ENCODE data around the gene KRTAP9-2.
"Not testable (repeated sequence)": the region's sequence is repeated elsewhere in the genome, so short reads cannot be mapped to it uniquely, and the experiment has no call there.

The KRTAP9-2 gene

GRCh38 chr17:41186872-41187271 lies 39.6 kb upstream of the KRTAP9-2 start:
- H3K27ac ChIP-seq = no peak overlapping the region
- TF ChIP-seq ZFX (IDR thresholded peaks at IDR 0.05) = no peak
- TF ChIP-seq CTCF (conservative IDR thresholded peaks at IDR 0.05) = no peak

GRCh38 chr17:41189837-41190318 lies 36.6 kb upstream of the KRTAP9-2 start, which contains the start of gene KRTAP9-1:
Gene KRTAP9-1 (plus strand): TSS chr17:41189887. CDS start chr17:41189887, 0 bp downstream.
- H3K27ac ChIP-seq = not testable (repeated sequence)

- H3K27ac ChIP-seq = no peak overlapping the region
- no peak for TF ChIP-seq ZFX (IDR thresholded peaks at IDR 0.05)
- no peak for TF ChIP-seq CTCF (conservative IDR thresholded peaks at IDR 0.05)
Observed at GRCh38 chr17:41190328-41190727, 36.1 kb upstream of the KRTAP9-2 start.

- TF ChIP-seq CTCF (conservative IDR thresholded peaks at IDR 0.05) (no peak), ZFX (IDR thresholded peaks at IDR 0.05) (no peak)
- no peak overlapping the region for H3K27ac ChIP-seq
Observed at GRCh38 chr17:41196068-41196467, 30.4 kb upstream of the KRTAP9-2 start.

GRCh38 chr17:41199421-41200078 lies 26.9 kb upstream of the KRTAP9-2 start:
- TF ChIP-seq ZFX (IDR thresholded peaks at IDR 0.05) (no peak), CTCF (conservative IDR thresholded peaks at IDR 0.05) (no peak)
- no peak overlapping the region for H3K27ac ChIP-seq

- H3K27ac ChIP-seq = no peak overlapping the region; the same call in 1 of the 2 replicates
- no peak for TF ChIP-seq CTCF (conservative IDR thresholded peaks at IDR 0.05)
- TF ChIP-seq ZFX (IDR thresholded peaks at IDR 0.05) = no peak
Observed at GRCh38 chr17:41211845-41212466, 14.5 kb upstream of the KRTAP9-2 start.

- TF ChIP-seq ZFX (IDR thresholded peaks at IDR 0.05) (no peak), CTCF (conservative IDR thresholded peaks at IDR 0.05) (no peak)
- H3K27ac ChIP-seq = peak overlapping the region; percentile 24; the same call in 1 of the 2 replicates
Observed at GRCh38 chr17:41212524-41213169, 13.8 kb upstream of the KRTAP9-2 start.
